Sigmoid colon (tissue), 7 donors: ENCODE data around the gene MAPK7. TPM values are rescaled to one million over a fixed set of nuclear protein-coding genes. Genes with fewer than 3 reads are reported as not detected.
A peak's percentile ranks its signal among the peaks of the same experiment; 100 is the strongest.

Source experiments
- DNase-seq: peaks from one replicate; pipeline ENCODE4 v3.0.0-alpha.2; 2019
- H3K27ac ChIP-seq, 4 donors: fragments of 200-600 bp; sonication (generic); one replicate each; pipeline ENCODE4 v1.5.1; 2016 to 2019; ENCODE audit warnings: mild to moderate bottlenecking in 1 of 4
- H3K27me3 ChIP-seq, 3 donors: fragments of 200-600 bp; sonication (generic); one replicate each; pipeline ENCODE4 v1.5.1; 2019; ENCODE audit warnings: mild to moderate bottlenecking in 1 of 3
- H3K36me3 ChIP-seq, 4 donors: fragments of 200-600 bp; sonication (generic); one replicate each; pipeline ENCODE4 v1.5.1; 2016 to 2019
- H3K4me1 ChIP-seq, 4 donors: fragments of 200-600 bp; sonication (generic); one replicate each; pipeline ENCODE4 v1.5.1; 2017 to 2019
- H3K4me3 ChIP-seq, 4 donors: fragments of 200-600 bp; sonication (generic); one replicate each; pipeline ENCODE4 v1.5.1; 2017 to 2019; ENCODE audit warnings: mild to moderate bottlenecking in 2 of 4, moderate library complexity in 1 of 4
- H3K9me3 ChIP-seq, 4 donors: fragments of 200-600 bp in 3 of 4; sonication (generic) in 3 of 4; one replicate each; pipeline versions ENCODE4 v1.5.1 to v1.6.1; 2013 to 2019
- EP300 ChIP-seq, 4 donors: sonication (generic); formaldehyde crosslinking; IDR thresholded peaks; one replicate each; pipeline ENCODE4 v1.6.1; 2017; ENCODE audit warnings: antibody characterized with exemption in 4 of 4
- POLR2A ChIP-seq, 2 donors: fragments of 450-650 bp; IDR thresholded peaks; one replicate each; pipeline ENCODE4 v1.6.1; 2016; ENCODE audit warnings: antibody characterized with exemption in 2 of 2, mild to moderate bottlenecking in 2 of 2, moderate library complexity in 2 of 2
- POLR2AphosphoS5 ChIP-seq, 4 donors: sonication (generic); formaldehyde crosslinking; IDR thresholded peaks; one replicate each; pipeline ENCODE4 v1.6.1; 2017; ENCODE audit warnings: antibody characterized with exemption in 4 of 4
- WGBS, 2 donors: extraction: QIAGEN DNeasy Blood & Tissue Kit; methylation state at CpG; one replicate each; pipeline ENCODE4 v1.1.7; 2013; 5-methylcytosine and 5-hydroxymethylcytosine counted together
- intact Hi-C: fragments of 100-400 bp; cut with DNase I; formaldehyde crosslinking; loops from one replicate; pipeline ENCODE4 v1.15.1; 2023
- polyA plus RNA-seq, 3 donors: library from polyadenylated mRNA; stranded (reverse); fragments of 200-250 nt; gene quantifications; one replicate each; pipeline ENCODE4 v1.2.3, GENCODE V29; 2013
- total RNA-seq, 4 donors: library from RNA; depleted of rRNA; stranded (reverse); fragments of >200 nt; gene quantifications; one replicate each; pipeline ENCODE4 v1.1.0, GENCODE V29; 2016
- TF ChIP-seq, protein P1 (sequence below), 4 experiments: fragments of 450-650 bp in 3 of 4; fragments of 200-600 bp in 1 of 4; IDR thresholded peaks; one replicate each; pipeline ENCODE4 v1.5.1; 2016 to 2019; ENCODE audit warnings: antibody characterized with exemption in 4 of 4, mild to moderate bottlenecking in 3 of 4, moderate library complexity in 2 of 4
- donor health status: healthy with polysubstance abuse.
- donor health status: Bipolar disorder and iron deficiency.
- donor health status: healthy.

Gene MAPK7
- total and polyA plus RNA-seq, 7 donors: 18.3 to 45.7 (median 28.5) TPM

DNA sequence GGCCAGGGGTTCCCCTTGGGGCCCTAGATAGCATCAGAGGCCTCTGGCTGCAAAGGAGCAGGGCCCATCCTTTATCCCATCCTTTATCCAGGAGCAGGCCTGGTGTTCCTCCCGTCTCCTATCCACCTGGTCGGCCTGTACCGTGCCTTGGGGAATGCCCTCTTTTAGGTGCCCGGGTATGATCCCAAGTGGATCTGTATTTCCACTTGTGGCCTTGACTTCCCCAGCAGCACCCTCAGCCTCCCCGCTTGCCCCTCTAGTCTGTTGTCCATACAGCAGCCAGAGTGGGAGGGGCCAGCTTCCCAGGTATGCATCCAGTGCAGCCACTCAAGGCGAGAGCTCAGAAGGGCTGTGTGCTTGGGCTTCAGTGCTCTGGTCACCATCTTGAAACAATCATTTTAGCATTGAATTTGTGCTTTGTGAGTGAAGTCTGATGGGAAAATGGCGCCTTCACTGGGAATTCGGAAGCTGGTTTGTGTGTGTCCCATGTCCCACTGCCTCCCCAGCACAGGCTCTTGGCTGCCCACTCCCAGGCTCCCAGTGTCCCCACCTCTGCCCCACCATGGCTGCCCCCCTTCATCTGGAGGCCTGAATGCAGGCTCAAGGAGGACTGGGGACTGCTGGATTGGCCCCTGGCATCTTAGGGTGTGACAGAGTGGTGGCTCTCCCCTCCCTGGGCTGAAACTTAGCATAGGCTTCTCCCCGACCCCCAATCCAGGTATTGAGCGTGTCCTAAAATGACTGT, 29.5 kb downstream of the MAPK7 start:
- Histone ChIP-seq H3K4me1 (peaks cover 0 to 28% (median 20%) of the 10 kb centered on the region in 4 donors), H3K9me3 (no peaks in the 10 kb centered on the region), H3K27ac (no peak overlapping the region), H3K36me3 (no peaks in the 10 kb centered on the region), H3K4me3 (no peak overlapping the region), H3K27me3 (no peaks in the 10 kb centered on the region)
- TF ChIP-seq EP300 (IDR thresholded peaks at IDR 0.05) (no peak), POLR2AphosphoS5 (IDR thresholded peaks at IDR 0.05) (no peak), POLR2A (IDR thresholded peaks at IDR 0.05) (no peak)
- WGBS, 2 donors: 96 to 97% methylated on average over 10 of the region's 10 CpGs
- peak; percentile 53 for DNase-seq
- intact Hi-C loops: no loop called here

DNA sequence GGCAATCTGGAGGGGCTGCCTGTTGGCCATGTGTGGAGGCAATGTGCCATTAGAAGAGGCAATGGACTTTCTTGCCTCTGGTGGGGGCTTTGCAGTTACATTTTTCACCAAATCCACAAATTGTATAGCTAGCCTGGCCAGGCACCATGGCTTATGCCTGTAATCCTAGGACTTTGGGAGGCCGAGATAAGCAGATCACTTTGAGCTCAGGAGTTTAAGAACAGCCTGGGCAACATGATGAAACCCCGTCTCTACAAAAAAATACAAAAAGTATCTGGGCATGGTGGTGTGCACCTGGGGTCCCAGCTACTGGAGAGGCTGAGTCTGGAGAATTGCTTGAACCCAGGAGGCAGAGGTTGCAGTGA, 30.0 kb downstream of the MAPK7 start:
- TF ChIP-seq EP300 (IDR thresholded peaks at IDR 0.05): no peak
- no peak for TF ChIP-seq POLR2AphosphoS5 (IDR thresholded peaks at IDR 0.05)
- TF ChIP-seq, protein P1, sequence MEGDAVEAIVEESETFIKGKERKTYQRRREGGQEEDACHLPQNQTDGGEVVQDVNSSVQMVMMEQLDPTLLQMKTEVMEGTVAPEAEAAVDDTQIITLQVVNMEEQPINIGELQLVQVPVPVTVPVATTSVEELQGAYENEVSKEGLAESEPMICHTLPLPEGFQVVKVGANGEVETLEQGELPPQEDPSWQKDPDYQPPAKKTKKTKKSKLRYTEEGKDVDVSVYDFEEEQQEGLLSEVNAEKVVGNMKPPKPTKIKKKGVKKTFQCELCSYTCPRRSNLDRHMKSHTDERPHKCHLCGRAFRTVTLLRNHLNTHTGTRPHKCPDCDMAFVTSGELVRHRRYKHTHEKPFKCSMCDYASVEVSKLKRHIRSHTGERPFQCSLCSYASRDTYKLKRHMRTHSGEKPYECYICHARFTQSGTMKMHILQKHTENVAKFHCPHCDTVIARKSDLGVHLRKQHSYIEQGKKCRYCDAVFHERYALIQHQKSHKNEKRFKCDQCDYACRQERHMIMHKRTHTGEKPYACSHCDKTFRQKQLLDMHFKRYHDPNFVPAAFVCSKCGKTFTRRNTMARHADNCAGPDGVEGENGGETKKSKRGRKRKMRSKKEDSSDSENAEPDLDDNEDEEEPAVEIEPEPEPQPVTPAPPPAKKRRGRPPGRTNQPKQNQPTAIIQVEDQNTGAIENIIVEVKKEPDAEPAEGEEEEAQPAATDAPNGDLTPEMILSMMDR (IDR thresholded peaks at IDR 0.05): no peak
- no peak for TF ChIP-seq POLR2A (IDR thresholded peaks at IDR 0.05)
- peaks cover 0 to 29% (median 21%) of the 10 kb centered on the region in 4 donors for H3K4me1 ChIP-seq
- no peak for DNase-seq
- no peak overlapping the region for H3K27ac ChIP-seq
- 95 to 96% methylated on average over 2 of the region's 2 CpGs for WGBS, 2 donors
- no peak overlapping the region for H3K4me3 ChIP-seq
- no peaks in the 10 kb centered on the region for H3K9me3 ChIP-seq
- no peaks in the 10 kb centered on the region for H3K36me3 ChIP-seq
- intact Hi-C loops: no loop called here
- no peaks in the 10 kb centered on the region for H3K27me3 ChIP-seq

DNA sequence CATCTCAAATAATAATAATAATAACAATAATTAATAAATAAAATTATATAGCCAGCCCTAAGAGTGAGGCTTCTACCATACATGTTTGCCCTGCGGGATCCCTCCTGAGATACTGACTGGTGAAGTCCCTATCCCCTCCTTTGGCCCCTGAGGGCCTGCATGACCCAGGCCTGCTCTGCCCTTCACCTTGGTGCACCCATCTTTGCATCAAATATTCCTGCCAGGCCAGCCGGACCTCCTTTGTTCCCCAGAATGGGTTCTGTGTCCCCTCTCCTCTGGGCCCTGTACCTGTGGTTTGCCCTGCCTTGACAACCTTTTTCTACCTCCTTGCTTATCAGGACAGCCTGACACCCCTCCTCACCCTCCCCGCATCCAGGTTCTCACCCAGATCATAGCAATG, 30.8 kb downstream of the MAPK7 start:
- Histone ChIP-seq H3K4me1 (peaks cover 0 to 29% (median 21%) of the 10 kb centered on the region in 4 donors), H3K27ac (no peak overlapping the region), H3K4me3 (no peak overlapping the region), H3K9me3 (no peaks in the 10 kb centered on the region), H3K27me3 (no peaks in the 10 kb centered on the region), H3K36me3 (no peaks in the 10 kb centered on the region)
- DNase-seq: no peak
- intact Hi-C loops: no loop called here
- WGBS, 2 donors: 98% methylated on average over 3 of the region's 3 CpGs
- TF ChIP-seq POLR2A (IDR thresholded peaks at IDR 0.05) (no peak), EP300 (IDR thresholded peaks at IDR 0.05) (no peak), POLR2AphosphoS5 (IDR thresholded peaks at IDR 0.05) (no peak)
- TF ChIP-seq, protein P1 (IDR thresholded peaks at IDR 0.05): no peak

DNA sequence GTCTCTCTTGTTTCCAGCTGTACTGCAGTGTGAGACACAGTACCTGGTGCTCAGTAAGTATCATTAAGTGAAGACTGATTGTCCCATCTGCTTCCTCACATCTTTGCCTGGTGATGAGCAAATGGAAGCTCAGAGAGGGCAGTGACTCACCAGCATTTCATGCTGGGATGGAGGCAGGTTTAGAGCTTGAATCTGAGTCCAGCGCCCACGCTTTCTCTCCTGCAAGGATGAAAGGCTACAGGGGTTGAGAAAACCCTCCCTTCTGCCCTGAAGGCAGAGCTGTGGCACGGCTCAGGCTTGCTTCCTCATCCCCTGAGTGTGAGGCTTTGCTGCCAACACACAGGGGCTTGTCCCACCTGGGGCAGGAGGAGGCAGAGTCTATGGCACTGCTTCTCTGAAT, 31.2 kb downstream of the MAPK7 start:
- no peaks in the 10 kb centered on the region for H3K9me3 ChIP-seq
- DNase-seq: no peak
- intact Hi-C loops: no loop called here
- no peak for TF ChIP-seq POLR2A (IDR thresholded peaks at IDR 0.05)
- no peak for TF ChIP-seq POLR2AphosphoS5 (IDR thresholded peaks at IDR 0.05)
- TF ChIP-seq EP300 (IDR thresholded peaks at IDR 0.05): no peak
- TF ChIP-seq, protein P1 (IDR thresholded peaks at IDR 0.05): no peak
- H3K27me3 ChIP-seq: no peaks in the 10 kb centered on the region
- peaks cover 0 to 2% (median 0%) of the 10 kb centered on the region in 4 donors for H3K36me3 ChIP-seq
- H3K4me3 ChIP-seq: no peak overlapping the region
- peaks cover 0 to 29% (median 21%) of the 10 kb centered on the region in 4 donors for H3K4me1 ChIP-seq
- H3K27ac ChIP-seq: no peak overlapping the region
- WGBS, 2 donors: 78 to 83% methylated on average over 3 of the region's 3 CpGs

DNA sequence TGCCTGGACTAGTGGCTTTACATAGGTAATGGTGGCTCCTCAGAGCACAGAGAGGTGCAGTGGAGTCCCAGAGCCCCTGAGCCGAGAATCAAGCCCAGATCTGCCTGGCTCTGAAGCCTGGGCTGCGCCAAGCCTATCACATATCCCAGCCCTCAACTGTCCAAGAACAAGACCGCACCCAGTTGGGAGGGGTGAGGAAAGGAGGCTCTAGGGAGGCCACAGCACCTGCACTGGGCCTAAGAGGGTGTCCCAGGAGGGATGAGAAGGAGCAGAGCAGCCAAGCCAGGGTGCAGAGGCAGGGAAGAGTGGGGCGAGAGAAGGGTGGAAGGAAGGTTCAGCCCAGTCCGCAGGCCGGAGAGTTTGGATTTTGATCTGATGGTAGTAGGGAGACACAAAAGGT, 31.8 kb downstream of the MAPK7 start:
- intact Hi-C loops: loop anchor here (5.0 kb wide), 1 partner anchor 48 kb away; the partner anchor contains the start of gene B9D1
- Histone ChIP-seq H3K36me3 (peaks cover 0 to 8% (median 0%) of the 10 kb centered on the region in 4 donors), H3K4me1 (peaks cover 0 to 29% (median 21%) of the 10 kb centered on the region in 4 donors), H3K27me3 (no peaks in the 10 kb centered on the region), H3K27ac (peak overlapping the region in 2 of 4 donors; percentile 41 to 75), H3K4me3 (no peak overlapping the region), H3K9me3 (no peaks in the 10 kb centered on the region)
- no peak for DNase-seq
- WGBS, 2 donors: 62 to 90% methylated on average over 6 of the region's 6 CpGs
- no peak for TF ChIP-seq POLR2A (IDR thresholded peaks at IDR 0.05)
- TF ChIP-seq, protein P1 (IDR thresholded peaks at IDR 0.05): no peak
- TF ChIP-seq EP300 (IDR thresholded peaks at IDR 0.05): no peak
- no peak for TF ChIP-seq POLR2AphosphoS5 (IDR thresholded peaks at IDR 0.05)
